Measurements from ENCODE around the gene FLYWCH1.

FLYWCH1 gene

GRCh38 chr16:2987286-2987685 lies 75.6 kb downstream of the FLYWCH1 start:
- no peak for DNase-seq

GRCh38 chr16:2987833-2988232 lies 76.1 kb downstream of the FLYWCH1 start:
- DNase-seq: no peak

GRCh38 chr16:2988590-2989099 lies 76.9 kb downstream of the FLYWCH1 start:
- no peak for DNase-seq

- no peak for DNase-seq
Measured at GRCh38 chr16:2990891-2991290, 79.2 kb downstream of the FLYWCH1 start.

GRCh38 chr16:2991566-2992261 lies 80.0 kb downstream of the FLYWCH1 start:
- no peak for DNase-seq

GRCh38 chr16:2992383-2993081 lies 80.8 kb downstream of the FLYWCH1 start:
- DNase-seq: no peak

- no peak for DNase-seq
Measured at GRCh38 chr16:2996298-2996697, 84.6 kb downstream of the FLYWCH1 start.

- no peak for DNase-seq
Measured at GRCh38 chr16:2999929-3000328, 88.2 kb downstream of the FLYWCH1 start.

- DNase-seq: no peak
Measured at GRCh38 chr16:3000540-3000939, 88.8 kb downstream of the FLYWCH1 start.

Data from activated CD4-positive, CD25-positive, alpha-beta regulatory T cell (primary cell).